Measurements from ENCODE around the gene POTEB2. TPM values are rescaled to one million over a fixed set of nuclear protein-coding genes. Genes with fewer than 3 reads are reported as not detected.

Gene POTEB2
- total and polyA plus RNA-seq, 2 of the 8 experiments (the other 6 are each of a cell fraction or from before 2014, with no cell fraction given): not detected

Small RNAs within 50 kb of the gene (microRNA-seq; reads per million reads assigned to microRNA genes)
- gene MIR3118-2 (ENCODE audit: borderline microRNAs expressed in 2 of 2, borderline number of aligned reads in 2 of 2, borderline replicate concordance in 1 of 2): 0 reads per million in 2 experiments

Small RNAs within 50 kb of the gene (small RNA-seq; reads per million reads assigned to genes)
- gene AC012414.2 (ENCODE audit: insufficient read depth) (not detected), gene MIR3118-2 (ENCODE audit: insufficient read depth) (not detected), gene RNU6-749P (ENCODE audit: insufficient read depth) (not detected), gene ZNF519P2 (ENCODE audit: insufficient read depth) (not detected)

Data from H1 (cell line).